ENCODE data around the gene CRELD2. TPM values are rescaled to one million over a fixed set of nuclear protein-coding genes. Genes with fewer than 3 reads are reported as not detected.

The CRELD2 gene
- total and polyA plus RNA-seq, 8 donors, result 37.2 to 61.9 (median 54.1) TPM

DNA sequence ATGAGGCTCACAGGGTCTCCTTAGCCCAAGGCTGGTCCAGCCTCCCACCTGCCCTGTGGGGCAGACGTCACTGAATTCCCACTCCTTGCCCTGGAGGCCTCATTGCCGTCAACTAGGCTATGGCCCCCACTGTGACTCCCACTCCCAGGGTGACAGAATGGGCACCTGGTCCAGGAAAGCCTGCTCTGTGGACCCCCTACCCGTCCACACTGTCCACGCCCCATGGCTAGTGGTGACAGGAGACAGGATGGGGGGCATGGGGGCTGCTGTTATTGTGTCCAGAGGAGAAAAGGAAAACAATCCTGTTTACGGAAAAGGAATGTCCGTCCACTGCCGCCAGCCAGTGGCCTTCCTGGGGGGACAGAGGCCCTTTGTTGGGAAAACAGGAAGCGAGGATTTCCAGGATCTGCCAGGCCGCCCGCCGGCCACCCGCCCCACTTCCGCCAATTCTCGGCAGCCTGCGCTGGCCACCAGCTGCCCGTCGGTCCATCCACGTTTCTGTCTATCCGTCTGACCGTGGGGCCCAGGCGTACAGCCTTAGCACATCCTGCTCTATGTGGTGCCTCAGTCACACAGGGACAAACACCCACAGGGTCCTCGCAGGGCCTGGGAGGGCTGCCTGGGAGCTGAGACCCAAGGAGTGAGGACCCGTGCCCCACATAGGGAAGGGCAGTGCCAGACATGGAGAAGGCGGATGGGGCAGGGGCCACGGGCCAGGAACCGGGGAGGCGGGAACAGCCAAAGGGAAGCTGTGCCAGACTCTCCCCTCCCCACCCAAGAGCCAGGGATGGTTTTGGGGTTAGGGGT lies 19.5 kb downstream of the CRELD2 start:
- Histone ChIP-seq H3K4me3 (no peak overlapping the region), H3K36me3 (no peaks in the 10 kb centered on the region), H3K27me3 (no peaks in the 10 kb centered on the region), H3K9me3 (no peaks in the 10 kb centered on the region), H3K4me1 (peaks cover 14 to 23% (median 19%) of the 10 kb centered on the region in 3 donors), H3K27ac (peak overlapping the region; percentile 19 to 95 (median 76))
- no peak for ATAC-seq
- 78 to 81% methylated on average over 27 of the region's 27 CpGs for WGBS, 2 donors
- peak; percentile 36 to 70 (median 46) for DNase-seq
- TF ChIP-seq, protein P1, sequence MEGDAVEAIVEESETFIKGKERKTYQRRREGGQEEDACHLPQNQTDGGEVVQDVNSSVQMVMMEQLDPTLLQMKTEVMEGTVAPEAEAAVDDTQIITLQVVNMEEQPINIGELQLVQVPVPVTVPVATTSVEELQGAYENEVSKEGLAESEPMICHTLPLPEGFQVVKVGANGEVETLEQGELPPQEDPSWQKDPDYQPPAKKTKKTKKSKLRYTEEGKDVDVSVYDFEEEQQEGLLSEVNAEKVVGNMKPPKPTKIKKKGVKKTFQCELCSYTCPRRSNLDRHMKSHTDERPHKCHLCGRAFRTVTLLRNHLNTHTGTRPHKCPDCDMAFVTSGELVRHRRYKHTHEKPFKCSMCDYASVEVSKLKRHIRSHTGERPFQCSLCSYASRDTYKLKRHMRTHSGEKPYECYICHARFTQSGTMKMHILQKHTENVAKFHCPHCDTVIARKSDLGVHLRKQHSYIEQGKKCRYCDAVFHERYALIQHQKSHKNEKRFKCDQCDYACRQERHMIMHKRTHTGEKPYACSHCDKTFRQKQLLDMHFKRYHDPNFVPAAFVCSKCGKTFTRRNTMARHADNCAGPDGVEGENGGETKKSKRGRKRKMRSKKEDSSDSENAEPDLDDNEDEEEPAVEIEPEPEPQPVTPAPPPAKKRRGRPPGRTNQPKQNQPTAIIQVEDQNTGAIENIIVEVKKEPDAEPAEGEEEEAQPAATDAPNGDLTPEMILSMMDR (IDR thresholded peaks at IDR 0.05), result no peak
- intact Hi-C loops (cut with DNase I), result no loop called here
- FAIRE-seq, result no peak

DNA sequence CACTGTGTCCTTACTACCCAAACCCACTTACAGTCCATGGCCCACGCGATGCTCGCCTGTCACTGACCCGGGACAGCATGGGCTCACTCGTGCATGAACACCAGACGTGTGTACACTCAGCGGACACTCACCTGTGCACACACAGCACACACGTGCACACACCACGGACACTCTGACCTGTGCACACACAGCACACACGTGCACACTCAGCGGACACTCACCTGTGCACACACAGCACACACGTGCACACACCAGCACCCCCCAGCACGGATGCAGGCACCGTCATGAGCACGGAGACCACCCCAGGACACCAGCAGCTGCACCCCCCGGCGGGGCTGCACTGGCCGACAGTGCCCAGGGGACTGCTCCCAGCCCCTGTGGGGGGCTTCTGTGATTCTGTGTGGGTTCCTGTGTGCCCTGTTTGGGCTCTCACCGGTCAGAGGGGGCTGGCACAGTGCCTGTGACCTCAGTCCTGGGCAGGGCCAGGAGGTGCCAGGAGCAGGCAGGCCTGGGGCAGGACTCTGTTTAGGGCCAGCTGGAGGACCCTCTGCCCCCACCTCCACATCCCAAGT lies 20.2 kb downstream of the CRELD2 start:
- H3K4me1 ChIP-seq, result peaks cover 14 to 22% (median 18%) of the 10 kb centered on the region in 3 donors
- H3K36me3 ChIP-seq, result no peaks in the 10 kb centered on the region
- WGBS, 2 donors, result 84% methylated on average over 19 of the region's 19 CpGs
- DNase-seq (peak; percentile 10 to 73 (median 45)), ATAC-seq (no peak), FAIRE-seq (no peak)
- no peaks in the 10 kb centered on the region for H3K27me3 ChIP-seq
- peak overlapping the region in 1 of 4 donors; percentile 95 for H3K27ac ChIP-seq
- no peaks in the 10 kb centered on the region for H3K9me3 ChIP-seq
- intact Hi-C loops (cut with DNase I), result no loop called here
- TF ChIP-seq, protein P1 (IDR thresholded peaks at IDR 0.05), result no peak
- no peak overlapping the region for H3K4me3 ChIP-seq

DNA sequence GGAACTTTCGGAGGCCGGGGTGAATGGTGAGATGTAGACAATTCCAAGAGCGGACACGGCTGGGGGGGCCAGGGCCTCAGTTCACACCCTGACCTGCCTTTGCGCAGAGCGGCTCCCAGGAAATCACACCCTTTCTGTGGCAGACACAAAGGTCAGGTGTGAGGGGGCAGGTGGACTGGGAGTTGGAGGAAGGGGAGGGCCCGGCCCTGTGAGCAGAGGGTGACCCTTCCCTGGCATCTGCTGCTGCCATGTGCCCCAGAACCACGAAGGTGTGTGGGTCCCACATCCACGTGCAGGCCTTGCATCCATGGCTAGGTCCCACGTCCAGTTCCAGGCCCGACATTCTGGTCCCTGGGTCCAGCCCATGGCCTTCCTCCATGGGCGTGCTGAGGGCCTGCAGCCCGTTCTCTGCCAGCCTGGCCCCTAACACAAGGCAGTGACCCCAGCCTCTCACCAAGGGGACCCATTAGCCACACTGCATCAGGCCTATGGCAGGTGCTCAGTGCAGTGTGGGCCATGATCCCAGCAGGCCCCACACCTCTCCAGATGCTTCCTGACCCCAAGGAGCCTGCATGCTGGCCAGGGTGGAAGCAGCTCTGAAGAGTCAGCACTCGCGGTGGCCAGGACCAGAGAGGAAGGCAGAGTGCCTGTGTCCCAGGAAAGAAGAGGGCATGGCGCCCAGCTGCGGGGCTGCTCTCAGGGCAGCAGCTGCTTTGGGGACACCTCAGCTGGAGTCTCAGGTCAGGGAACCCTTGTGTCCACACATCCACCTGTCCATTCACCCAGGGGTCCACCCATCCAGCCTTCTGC lies 23.3 kb downstream of the CRELD2 start:
- ATAC-seq (no peak), FAIRE-seq (no peak), DNase-seq (peak in 3 of 6 donors; percentile 8 to 48 (median 22))
- H3K4me1 ChIP-seq, result peaks cover 6 to 10% (median 9%) of the 10 kb centered on the region in 3 donors
- no peaks in the 10 kb centered on the region for H3K27me3 ChIP-seq
- H3K4me3 ChIP-seq, result no peak overlapping the region
- TF ChIP-seq, protein P1 (IDR thresholded peaks at IDR 0.05), result no peak
- WGBS, 2 donors, result 94 to 96% methylated on average over 16 to 17 of the region's 17 CpGs
- H3K36me3 ChIP-seq, result no peaks in the 10 kb centered on the region
- intact Hi-C loops (cut with DNase I), result no loop called here
- no peaks in the 10 kb centered on the region for H3K9me3 ChIP-seq
- no peak overlapping the region for H3K27ac ChIP-seq

DNA sequence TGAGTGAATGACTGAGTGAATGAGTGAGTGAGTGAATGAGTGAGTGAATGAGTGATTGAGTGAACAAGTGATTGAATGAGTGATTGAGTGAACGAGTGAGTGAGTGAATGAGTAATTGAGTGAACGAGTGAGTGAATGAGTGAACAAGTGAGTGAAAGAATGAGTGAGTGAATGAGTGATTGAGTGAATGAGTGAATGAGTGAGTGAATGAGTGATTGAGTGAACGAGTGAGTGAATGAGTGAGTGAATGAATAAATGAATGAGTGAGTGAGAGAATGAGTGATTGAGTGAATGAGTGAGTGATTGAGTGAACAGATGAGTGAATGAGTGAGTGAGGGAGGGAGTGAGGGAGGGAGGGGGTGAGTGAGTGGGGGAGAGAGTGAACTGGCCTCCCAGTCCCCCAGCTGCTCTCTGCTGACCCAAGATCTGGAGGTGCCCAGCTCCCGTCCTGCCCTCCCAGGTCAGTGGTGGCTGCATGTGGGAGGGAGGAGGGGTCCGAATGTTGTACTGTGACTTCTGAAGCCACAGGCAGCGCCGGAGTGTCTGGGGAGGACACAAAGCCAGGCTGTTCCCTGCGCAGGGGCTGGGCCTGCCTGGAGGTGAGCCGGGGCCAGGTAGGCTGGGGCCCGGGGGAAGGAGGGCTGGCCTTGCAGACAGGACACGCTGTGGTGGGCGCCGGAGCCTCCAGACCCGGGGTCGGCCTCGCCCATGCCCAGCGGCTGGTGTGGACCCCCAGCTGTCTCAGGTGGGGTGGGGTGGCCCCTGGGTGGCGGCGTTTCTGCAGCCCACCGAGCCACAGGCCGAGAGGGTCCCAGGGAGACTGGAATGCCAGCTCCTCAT lies 24.4 kb downstream of the CRELD2 start:
- Histone ChIP-seq H3K27me3 (no peaks in the 10 kb centered on the region), H3K4me3 (no peak overlapping the region), H3K9me3 (no peaks in the 10 kb centered on the region), H3K27ac (no peak overlapping the region), H3K4me1 (peaks cover 14 to 19% (median 17%) of the 10 kb centered on the region in 3 donors), H3K36me3 (no peaks in the 10 kb centered on the region)
- WGBS, 2 donors, result 83 to 87% methylated on average over 14 to 21 of the region's 21 CpGs
- intact Hi-C loops (cut with DNase I), result no loop called here
- DNase-seq, result peak in 2 of 6 donors; percentile 13 to 54
- TF ChIP-seq, protein P1 (IDR thresholded peaks at IDR 0.05), result no peak
- ATAC-seq, result no peak
- FAIRE-seq, result no peak

All from pancreas (tissue), 10 donors.